ENCODE data around the gene OR2T5.
"Not testable (repeated sequence)": the region's sequence is repeated elsewhere in the genome, so short reads cannot be mapped to it uniquely, and the experiment has no call there.

The OR2T5 gene, protein sequence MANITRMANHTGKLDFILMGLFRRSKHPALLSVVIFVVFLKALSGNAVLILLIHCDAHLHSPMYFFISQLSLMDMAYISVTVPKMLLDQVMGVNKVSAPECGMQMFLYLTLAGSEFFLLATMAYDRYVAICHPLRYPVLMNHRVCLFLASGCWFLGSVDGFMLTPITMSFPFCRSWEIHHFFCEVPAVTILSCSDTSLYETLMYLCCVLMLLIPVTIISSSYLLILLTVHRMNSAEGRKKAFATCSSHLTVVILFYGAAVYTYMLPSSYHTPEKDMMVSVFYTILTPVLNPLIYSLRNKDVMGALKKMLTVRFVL

DNA sequence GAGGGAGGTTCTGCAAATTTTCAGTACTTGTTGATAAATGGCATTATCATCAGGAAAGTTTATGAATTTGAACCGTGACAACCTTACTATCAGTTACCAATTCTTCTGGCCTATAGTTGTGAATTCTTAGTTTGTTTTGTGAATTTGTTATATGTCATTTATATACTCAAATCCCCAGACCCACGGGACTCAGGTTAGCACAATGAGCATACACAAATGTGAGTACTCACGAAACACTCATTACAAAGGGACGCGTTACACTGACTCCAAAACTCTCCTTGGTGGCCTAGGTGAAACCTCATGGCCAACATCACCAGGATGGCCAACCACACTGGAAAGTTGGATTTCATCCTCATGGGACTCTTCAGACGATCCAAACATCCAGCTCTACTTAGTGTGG, at the start of gene OR2T5:
Gene OR2T5, plus strand, starts transcription at position 301 of the 400 bp plus-strand sequence. Its CDS starts 0 bp downstream, at position 301.
- DNase-seq (ENCODE audit: extremely low read depth, low read depth) = not testable (repeated sequence)

DNA sequence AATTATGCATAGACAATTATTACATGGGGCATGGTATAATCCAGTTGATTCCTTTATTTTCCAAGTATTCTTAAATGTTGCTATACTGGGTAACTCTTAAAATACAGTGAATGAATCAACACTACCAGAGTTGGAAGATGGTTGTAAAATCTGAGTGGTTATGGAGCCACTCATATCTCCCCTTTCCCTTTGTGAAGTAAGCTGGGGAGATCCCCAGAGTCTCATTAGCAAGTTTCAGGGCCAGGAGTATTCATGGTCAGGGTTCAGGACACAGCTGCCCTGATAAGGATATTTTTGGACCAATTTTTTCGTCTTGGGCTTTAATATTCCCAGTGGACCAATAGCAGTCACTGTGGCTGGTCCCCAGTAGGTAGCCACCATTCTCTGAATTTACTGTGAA, 49.7 kb upstream of the OR2T5 start:
- not testable (repeated sequence) for DNase-seq (ENCODE audit: extremely low read depth, low read depth)

DNA sequence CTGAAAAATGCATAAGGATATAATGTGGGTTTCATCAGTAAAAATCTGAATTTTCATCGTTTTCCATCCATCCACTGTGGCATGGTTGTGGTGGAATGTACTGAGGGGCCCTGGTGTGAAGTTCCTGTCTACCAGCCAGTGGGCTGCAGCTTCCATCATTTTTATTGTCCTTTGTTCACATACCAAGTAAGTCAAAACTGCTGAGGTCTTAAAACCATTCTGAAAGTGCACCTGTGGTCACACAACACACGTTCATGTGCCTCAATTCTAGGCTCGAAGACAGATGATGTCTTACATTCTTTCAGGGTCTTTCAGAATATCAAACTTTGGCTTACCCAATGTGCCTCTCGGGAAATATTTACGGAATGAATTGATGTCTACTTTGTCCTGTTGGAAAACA, 49.1 kb upstream of the OR2T5 start:
- DNase-seq (ENCODE audit: extremely low read depth, low read depth) = not testable (repeated sequence)

DNA sequence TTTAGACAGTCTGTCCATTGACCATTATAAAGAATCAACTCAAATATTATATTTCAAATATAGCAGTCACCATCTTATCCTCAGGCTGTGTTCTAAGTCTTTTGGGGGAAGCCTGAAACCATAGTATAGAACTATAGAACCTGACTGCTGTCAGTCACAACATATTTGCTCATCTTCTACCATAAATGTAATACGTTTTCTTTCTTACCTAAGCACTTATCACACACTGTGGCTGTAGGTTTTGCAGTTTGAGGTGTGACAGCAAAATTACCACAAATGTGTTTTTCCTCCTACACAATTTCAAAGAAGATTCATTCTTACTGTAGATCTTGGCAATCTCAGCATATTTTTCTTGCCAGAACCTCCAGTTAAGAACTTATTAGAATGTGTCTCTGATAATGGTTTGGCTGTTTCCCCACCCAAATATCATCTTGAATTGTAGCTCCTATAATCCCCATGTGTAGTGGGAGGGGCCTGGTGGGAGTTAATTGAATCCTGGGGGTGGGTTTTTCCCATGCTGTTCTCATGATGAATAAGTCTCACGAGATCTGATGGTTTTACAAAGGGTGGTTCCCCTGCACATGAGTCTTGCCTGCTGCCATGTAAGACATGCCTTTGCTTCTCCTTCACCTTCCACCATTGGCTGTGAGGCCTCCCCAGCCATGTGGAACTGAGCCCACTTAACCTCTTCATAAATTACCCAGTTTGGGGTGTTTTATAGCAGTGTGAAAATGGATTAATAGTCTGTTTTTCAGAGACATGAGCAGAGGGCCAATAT, 45.7 kb upstream of the OR2T5 start:
- DNase-seq (ENCODE audit: extremely low read depth, low read depth) = not testable (repeated sequence)

DNA sequence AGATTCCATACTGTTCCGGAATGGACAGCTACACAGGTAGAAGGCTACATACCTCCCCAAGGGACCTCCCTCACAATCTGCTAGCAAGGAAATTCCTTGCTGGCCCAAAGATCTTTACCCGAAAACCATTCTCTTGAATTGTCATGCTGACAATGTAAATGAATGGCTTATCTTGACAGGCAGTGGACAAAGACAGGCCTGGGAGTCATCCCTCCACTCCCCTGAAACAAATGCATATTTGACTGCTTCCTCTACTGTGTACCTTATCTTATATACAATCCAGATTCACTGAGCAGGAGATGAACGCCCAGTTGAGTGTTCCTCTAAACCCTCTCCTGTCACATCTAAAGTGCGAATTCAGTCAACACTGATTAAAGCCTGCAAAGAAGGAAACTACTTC, 43.8 kb upstream of the OR2T5 start:
- DNase-seq (ENCODE audit: extremely low read depth, low read depth) = not testable (repeated sequence)

DNA sequence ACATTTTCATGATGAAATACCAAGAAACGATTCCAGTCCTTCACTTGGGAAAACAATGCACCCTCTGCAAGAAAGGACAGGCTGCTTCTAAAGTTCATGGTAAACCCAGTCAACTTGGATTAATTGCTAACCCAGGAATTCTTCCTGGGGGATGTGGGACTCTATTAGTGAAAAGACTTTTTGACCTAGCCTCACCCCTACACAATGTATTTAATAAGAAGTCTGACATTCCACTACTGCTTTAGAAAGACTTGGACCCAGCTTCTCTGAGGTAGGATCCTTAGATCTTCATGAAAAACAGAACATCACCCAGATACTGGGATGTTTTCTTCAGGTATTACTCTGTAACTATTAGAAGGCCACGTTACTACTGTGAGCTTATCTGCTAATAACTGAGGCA, 43.0 kb upstream of the OR2T5 start, which contains the start of gene OR2T2:
Gene OR2T2, plus strand, starts transcription at position 239 of the 400 bp plus-strand sequence. CDS start 7,161 bp downstream, outside the sequence.
- DNase-seq (ENCODE audit: extremely low read depth, low read depth) = not testable (repeated sequence)

DNA sequence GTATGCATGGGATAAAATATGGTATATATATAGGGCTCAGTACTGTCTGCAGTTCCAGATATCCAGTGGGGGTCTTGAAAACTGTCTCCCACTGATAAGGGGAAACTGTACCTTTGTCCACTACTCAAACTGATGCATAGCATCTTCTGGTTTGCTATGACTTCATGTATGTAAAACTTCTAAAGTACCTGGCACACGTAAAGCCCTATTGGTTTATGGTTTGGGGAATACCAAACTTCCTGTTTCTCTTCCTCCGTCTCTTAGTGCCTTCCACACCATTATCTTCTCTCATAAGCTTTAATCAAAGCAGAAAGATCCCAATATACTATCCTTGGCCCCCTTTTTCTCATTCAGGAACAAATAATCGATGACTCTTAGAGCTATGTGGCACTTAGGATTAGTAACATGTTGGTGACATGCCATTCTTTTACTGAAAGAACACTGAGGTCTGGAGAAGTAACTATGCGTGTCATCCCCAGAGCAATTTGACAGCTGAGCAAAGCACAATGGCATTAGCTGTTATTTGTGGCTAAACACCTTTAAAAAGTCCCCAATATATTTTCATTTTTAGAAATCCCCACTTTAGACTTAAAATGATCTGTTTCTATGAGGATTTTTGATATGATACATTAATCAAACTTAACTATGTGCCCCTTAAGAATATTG, 39.8 kb upstream of the OR2T5 start:
- DNase-seq (ENCODE audit: extremely low read depth, low read depth) = not testable (repeated sequence)

DNA sequence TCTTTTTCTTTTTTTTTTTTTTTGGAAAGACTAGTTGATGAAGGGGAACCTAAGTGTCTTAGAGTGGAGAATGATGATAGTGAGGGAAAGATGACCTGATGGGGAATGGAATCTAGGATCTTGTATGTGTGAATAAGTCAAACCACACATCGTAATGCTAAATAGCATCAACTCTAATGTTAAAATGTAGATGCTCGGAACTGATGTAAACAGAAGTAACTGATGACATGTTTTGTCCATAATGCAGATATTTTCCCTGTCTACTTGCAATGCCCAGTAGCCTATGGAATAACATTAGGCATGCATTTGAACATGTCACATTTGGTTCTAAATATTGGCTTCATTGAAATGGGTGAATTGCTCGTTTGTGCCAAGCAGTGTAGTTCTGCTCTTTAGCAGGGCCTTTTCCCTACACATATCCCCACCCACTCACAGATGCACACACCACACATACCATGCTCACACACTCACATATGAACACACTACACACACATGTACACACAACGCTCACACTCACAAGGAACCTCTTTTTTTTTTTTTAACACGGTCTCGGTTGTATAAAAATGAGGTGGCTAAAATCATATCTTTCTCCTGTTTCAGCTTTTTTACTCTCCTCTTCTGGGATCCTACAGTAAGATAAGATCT, 38.4 kb upstream of the OR2T5 start:
- not testable (repeated sequence) for DNase-seq (ENCODE audit: extremely low read depth, low read depth)

DNA sequence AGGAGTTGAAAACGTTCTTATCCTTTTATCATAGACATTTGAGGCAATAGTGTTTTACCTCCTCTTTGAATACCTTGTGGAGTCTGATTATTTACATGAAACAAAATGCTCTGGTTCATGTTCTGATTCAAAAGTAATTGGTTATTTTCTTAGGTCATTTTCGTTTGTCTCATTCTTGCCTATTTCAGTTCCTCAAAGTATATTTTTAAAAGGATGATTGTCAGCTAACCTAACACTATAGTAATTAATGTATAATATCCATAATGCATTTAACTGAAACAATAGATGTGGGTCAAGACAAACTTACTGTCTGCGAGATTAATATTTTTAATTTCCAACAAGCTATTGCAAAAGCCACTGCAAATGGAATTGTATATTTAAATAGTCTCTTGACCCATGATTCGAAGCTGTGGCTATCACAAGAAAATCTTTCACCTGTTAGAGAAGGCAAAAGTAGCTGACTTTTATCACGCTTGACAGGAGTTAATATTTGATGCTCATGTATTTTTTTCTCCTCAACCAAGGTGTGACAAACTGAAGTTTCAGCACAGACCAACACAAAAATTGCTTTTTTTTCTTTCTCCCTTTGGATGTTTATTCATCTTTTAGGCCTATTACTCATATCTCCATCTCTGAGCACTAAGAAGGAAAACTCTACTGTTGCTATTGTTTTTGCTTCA, 37.8 kb upstream of the OR2T5 start:
- not testable (repeated sequence) for DNase-seq (ENCODE audit: extremely low read depth, low read depth)

DNA sequence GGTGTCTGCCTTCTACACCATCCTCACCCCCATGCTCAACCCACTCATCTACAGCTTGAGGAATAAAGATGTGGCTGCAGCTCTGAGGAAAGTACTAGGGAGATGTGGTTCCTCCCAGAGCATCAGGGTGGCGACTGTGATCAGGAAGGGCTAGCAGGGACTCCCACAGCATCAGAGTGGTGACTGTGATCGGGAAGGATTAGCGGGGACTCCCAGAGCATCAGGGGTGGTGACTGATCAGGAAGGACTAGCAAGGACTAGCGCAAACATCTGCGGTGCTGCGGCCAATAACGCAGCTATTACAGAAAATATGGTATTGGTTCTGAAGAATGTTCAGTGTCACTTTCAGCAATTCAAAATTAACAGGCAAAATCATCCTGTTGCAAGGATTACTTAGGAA, 34.8 kb upstream of the OR2T5 start:
- DNase-seq (ENCODE audit: extremely low read depth, low read depth) = not testable (repeated sequence)

DNA sequence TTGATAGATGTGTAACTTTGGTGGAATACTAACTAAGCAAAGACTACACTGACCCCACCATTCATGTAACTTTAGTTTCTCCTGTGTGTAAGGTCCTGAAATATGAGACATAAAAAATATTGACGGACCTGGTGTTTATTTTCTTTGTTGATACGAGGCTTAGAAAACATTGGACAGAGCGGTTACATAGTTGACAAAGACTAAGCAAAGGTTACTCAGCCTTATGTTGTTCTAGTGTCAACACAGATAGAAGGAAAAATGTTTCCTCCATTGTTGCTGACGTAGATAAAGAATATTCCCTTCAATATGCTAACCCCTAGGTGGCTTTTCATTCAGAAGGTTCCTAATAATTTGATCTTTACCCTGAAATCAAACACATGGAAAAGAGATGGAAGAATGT, 33.3 kb upstream of the OR2T5 start:
- not testable (repeated sequence) for DNase-seq (ENCODE audit: extremely low read depth, low read depth)

DNA sequence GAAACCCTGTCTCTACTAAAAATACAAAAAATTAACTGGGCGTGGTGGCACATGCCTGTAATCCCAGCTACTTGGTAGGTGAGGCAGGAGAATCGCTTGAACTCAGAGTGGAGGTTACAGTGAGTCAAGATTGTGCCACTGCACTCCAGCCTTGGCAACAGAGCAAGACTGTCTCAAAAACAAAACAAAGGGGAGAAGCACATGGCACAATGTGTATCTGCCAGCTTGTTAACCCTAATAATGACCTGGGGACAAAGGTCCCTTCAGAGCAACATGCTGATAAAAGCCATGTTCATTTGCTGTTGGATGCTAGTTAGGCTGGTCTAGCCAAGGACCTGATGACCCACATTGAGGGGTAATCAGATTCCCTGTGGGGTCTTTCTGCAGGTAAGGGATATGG, 31.8 kb upstream of the OR2T5 start:
- not testable (repeated sequence) for DNase-seq (ENCODE audit: extremely low read depth, low read depth)

DNA sequence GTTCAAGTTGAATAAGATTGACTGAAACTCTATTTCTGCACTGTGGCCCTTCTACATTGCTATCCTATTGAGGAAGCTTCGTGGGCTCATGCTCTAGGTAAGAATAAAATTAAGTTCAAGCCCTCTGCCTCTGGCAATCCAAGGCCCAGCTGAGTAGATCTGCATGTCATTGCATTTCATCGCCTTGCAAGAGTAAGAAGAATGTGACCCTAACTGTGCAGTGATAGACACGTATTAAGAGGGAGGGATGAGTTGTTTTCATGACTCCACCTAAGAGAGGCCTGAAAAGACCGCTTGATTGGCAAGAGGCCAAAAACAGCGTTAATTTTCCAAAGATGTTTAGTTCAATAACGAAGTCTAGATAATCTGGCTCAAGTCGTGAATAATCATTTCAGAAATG, 29.3 kb upstream of the OR2T5 start:
- not testable (repeated sequence) for DNase-seq (ENCODE audit: extremely low read depth, low read depth)

DNA sequence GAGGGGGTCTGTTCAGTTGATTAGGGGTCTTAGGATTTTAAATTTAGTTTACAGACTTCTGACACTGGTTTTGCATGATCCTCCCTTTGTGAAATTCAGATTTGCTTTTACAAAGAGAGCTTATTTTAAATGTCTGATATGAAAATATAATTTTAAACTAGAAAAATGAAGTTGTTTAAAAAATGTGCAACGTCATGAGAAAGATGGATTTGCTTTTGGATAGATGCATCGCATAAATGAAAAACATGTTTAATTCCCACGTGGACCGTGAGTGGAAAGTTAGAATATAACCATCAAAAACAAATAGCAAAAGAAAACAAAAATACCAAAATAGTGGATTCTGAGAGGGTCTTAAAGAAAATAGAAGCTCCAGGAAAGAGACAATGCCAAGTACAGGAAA, 17.2 kb upstream of the OR2T5 start:
- TF ChIP-seq, protein P1, sequence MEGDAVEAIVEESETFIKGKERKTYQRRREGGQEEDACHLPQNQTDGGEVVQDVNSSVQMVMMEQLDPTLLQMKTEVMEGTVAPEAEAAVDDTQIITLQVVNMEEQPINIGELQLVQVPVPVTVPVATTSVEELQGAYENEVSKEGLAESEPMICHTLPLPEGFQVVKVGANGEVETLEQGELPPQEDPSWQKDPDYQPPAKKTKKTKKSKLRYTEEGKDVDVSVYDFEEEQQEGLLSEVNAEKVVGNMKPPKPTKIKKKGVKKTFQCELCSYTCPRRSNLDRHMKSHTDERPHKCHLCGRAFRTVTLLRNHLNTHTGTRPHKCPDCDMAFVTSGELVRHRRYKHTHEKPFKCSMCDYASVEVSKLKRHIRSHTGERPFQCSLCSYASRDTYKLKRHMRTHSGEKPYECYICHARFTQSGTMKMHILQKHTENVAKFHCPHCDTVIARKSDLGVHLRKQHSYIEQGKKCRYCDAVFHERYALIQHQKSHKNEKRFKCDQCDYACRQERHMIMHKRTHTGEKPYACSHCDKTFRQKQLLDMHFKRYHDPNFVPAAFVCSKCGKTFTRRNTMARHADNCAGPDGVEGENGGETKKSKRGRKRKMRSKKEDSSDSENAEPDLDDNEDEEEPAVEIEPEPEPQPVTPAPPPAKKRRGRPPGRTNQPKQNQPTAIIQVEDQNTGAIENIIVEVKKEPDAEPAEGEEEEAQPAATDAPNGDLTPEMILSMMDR (IDR thresholded peaks at IDR 0.05; ENCODE audit: low read depth, low read length) = no peak

DNA sequence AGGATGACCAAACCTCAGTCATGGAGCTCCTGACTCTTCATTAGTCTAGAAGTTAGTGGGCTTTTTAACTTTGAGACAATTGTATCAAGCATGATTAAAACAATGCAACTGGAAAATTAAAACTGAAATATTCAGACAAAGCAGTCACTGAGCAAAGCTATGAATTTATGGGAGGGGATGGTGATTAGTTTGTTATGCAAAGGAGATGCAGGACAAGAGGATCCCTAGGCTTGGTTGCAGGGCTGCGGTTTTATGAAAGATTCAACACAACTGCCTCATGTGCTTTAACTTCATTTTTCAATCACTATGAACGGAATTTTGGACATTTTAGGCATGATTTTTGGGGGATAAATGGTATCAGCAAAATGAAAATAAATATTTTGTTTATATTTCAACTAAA, 16.3 kb upstream of the OR2T5 start:
- DNase-seq (ENCODE audit: extremely low read depth, low read depth) = not testable (repeated sequence)

More for the DNA sequence above, 17.2 kb upstream of the OR2T5 start:
- DNase-seq (ENCODE audit: extremely low read depth, low read depth) = no peak

DNA sequence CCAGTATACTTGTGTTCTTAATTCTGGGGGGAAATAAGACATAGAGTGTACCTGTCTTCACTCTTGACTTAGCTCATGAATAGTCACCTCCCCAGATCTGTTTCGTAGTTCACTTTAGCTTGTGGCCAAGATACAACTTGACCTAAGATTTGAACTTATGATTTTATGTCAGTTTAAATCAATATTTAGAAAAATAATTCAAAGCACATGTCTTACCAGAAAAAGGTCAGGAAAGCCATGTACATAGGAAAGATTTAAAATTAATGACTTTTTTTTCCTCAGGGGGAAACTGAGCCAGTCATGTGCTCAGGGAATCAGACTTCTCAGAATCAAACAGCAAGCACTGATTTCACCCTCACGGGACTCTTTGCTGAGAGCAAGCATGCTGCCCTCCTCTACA, 15.3 kb upstream of the OR2T5 start, which contains the start of gene OR2T3:
Gene OR2T3, plus strand, starts transcription at position 301 of the 400 bp plus-strand sequence. Its CDS starts 0 bp downstream, at position 301.
- DNase-seq (ENCODE audit: extremely low read depth, low read depth) = not testable (repeated sequence)

DNA sequence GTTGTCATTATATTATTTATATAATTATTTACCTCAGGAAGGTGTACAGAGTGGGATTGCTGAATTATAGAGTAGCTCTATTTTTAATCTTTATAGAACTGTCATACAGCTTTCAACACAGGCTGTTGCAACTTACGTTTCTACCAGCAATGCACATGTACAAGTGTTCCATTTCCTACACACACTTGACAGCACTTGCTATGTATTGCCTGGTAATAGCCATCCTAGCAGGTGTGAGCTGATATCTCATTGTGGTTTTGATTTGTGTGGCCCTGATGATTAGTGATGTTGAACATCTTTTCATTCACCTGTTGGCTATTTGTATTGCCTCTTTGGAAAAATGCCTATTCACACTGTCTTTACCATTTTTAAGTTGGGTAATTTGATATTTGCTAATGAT, 12.7 kb upstream of the OR2T5 start:
- not testable (repeated sequence) for DNase-seq (ENCODE audit: extremely low read depth, low read depth)

DNA sequence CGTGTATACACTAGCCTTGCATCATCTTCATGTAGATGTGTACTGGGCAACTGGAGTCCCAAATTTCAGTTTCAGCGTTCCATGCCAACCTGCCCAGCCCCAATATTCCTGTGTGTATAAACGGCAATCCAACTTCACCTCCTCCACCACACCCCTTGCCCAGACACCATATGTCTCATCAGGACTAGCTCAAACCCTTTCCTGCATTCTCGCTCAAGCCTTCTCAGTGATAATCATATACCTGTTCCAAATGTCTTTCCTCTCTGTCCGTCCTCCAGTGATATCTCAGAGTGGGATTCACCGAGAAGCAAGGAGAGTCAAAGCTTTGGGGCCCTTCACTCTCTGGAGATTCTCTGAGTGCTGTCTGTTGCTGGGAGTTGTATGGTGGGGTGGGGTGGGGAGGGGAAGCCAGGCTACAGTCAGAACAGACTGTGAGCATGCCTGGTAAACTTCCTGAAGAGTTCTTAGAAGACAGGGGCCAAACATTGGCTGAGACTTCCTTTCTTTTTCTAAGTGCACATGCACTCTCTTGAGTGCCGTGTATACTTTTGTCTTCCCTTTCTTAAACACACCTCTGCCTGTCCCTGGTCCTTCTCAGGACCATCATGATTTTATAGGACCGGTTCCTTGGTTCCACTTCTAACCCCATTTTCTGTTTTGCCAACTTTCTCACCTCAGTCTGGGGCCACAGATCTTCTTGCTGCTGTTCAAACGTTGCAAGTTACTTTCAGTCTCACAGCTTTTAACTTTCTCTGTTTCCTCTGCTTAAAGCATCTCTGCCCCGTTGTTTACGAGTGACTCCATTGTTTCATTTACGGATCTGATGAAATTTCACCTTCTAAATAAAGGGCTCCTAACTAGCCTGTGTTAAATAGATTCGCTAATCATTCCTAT, 6.5 kb upstream of the OR2T5 start:
- not testable (repeated sequence) for DNase-seq (ENCODE audit: extremely low read depth, low read depth)

All from AG09319 (cell line).